ENCODE results near the gene LPP. TPM values are rescaled to one million over a fixed set of nuclear protein-coding genes. Genes with fewer than 3 reads are reported as not detected.

LPP gene
- polyA plus RNA-seq, 3 donors: 14.1 to 23.2 (median 15.3) TPM

DNA sequence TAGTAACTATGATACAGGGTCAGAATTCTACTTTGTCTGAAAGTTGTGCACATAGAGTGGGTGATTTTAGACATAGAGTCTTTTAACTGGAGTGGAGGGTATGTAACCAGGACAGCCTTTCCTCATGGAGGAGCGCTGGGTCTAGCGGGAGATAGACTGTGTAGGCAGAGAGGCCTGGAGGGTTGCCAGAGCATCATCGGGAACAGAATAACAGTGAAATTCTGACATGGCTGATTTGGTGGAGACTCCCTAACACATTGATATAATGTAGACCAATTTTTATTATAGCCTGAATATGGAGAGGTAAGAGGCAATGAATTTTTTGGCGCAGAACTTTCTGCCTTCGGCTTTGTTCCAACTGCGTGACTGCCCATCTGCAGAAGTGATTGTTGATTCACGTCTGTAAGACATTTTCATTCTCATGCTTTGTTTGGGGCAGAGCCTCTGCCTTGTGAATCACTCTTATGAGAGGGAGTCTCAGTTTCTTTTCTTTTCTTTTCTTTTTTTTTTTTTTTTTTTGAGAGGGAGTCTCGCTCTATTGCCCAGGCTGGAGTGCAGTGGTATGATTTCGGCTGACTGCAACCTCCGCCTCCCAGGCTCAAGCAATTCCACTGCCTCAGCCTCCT, 16.0 kb downstream of the LPP start:
- Mint-ChIP-seq H3K36me3 (peaks cover 14 to 22% of the 10 kb centered on the region in 2 donors), H3K4me1 (peaks cover 10% of the 10 kb centered on the region), H3K27me3 (ENCODE audit: low read depth in 3 of 3) (no peaks in the 10 kb centered on the region), H3K9me3 (peaks cover 0 to 2% (median 0%) of the 10 kb centered on the region in 7 donors), H3K27ac (peak overlapping the region in 1 of 7 donors; percentile 14), H3K4me3 (no peak overlapping the region)
- TF ChIP-seq, protein P1, sequence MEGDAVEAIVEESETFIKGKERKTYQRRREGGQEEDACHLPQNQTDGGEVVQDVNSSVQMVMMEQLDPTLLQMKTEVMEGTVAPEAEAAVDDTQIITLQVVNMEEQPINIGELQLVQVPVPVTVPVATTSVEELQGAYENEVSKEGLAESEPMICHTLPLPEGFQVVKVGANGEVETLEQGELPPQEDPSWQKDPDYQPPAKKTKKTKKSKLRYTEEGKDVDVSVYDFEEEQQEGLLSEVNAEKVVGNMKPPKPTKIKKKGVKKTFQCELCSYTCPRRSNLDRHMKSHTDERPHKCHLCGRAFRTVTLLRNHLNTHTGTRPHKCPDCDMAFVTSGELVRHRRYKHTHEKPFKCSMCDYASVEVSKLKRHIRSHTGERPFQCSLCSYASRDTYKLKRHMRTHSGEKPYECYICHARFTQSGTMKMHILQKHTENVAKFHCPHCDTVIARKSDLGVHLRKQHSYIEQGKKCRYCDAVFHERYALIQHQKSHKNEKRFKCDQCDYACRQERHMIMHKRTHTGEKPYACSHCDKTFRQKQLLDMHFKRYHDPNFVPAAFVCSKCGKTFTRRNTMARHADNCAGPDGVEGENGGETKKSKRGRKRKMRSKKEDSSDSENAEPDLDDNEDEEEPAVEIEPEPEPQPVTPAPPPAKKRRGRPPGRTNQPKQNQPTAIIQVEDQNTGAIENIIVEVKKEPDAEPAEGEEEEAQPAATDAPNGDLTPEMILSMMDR (IDR thresholded peaks at IDR 0.05): no peak
- no peak for DNase-seq
- no peaks in the 10 kb centered on the region for H3K27me3 ChIP-seq (ENCODE audit: control insufficient read depth in 2 of 2, insufficient read depth in 2 of 2, low read length in 2 of 2)
- no peaks in the 10 kb centered on the region for H3K36me3 ChIP-seq (replicated peaks in 1 of 2; ENCODE audit: control insufficient read depth in 1 of 2, insufficient read depth in 2 of 2, low read length in 2 of 2)
- H3K4me1 ChIP-seq (ENCODE audit: control insufficient read depth in 1 of 2, insufficient read depth in 2 of 2, low read length in 2 of 2): peaks cover 7 to 8% of the 10 kb centered on the region in 2 donors
- peaks cover 48% of the 10 kb centered on the region for H4K20me1 ChIP-seq (ENCODE audit: insufficient read depth, low read length)
- H2AFZ ChIP-seq (ENCODE audit: insufficient read depth, low read depth, low read length, poor library complexity, severe bottlenecking): no peak overlapping the region
- no peak overlapping the region for H3K4me2 ChIP-seq (replicated peaks; ENCODE audit: extremely low read depth, low read length, poor library complexity, severe bottlenecking)
- no peak overlapping the region for H3K4me3 ChIP-seq (replicated peaks in 1 of 3; ENCODE audit: low read depth in 2 of 3, low read length in 3 of 3)
- H3K9ac ChIP-seq (ENCODE audit: insufficient read depth, low read length, poor library complexity, severe bottlenecking): no peak overlapping the region
- H3K27ac ChIP-seq (ENCODE audit: low read depth in 1 of 2, low read length in 2 of 2): no peak overlapping the region
- no peaks in the 10 kb centered on the region for H3K9me3 ChIP-seq (replicated peaks in 1 of 2; ENCODE audit: control insufficient read depth in 1 of 2, insufficient read depth in 1 of 2, low read length in 2 of 2)
- 100% methylated on average over 3 of the region's 10 CpGs for WGBS (ENCODE audit: insufficient coverage)
- intact Hi-C loops (cut with micrococcal nuclease): no loop called here
- peaks cover 30% of the 10 kb centered on the region for H3K79me2 ChIP-seq (ENCODE audit: insufficient read depth, low read length)

- Histone ChIP-seq H3K4me1 (ENCODE audit: control insufficient read depth in 1 of 2, insufficient read depth in 2 of 2, low read length in 2 of 2) (peaks cover 7 to 12% of the 10 kb centered on the region in 2 donors), H4K20me1 (ENCODE audit: insufficient read depth, low read length) (peaks cover 40% of the 10 kb centered on the region), H3K27me3 (ENCODE audit: control insufficient read depth in 2 of 2, insufficient read depth in 2 of 2, low read length in 2 of 2) (no peaks in the 10 kb centered on the region), H3K79me2 (ENCODE audit: insufficient read depth, low read length) (peaks cover 24% of the 10 kb centered on the region), H3K9me3 (replicated peaks in 1 of 2; ENCODE audit: control insufficient read depth in 1 of 2, insufficient read depth in 1 of 2, low read length in 2 of 2) (no peaks in the 10 kb centered on the region), H3K36me3 (replicated peaks in 1 of 2; ENCODE audit: control insufficient read depth in 1 of 2, insufficient read depth in 2 of 2, low read length in 2 of 2) (no peaks in the 10 kb centered on the region), H3K4me3 (replicated peaks in 1 of 3; ENCODE audit: low read depth in 2 of 3, low read length in 3 of 3) (no peak overlapping the region), H3K27ac (ENCODE audit: low read depth in 1 of 2, low read length in 2 of 2) (no peak overlapping the region), H3K4me2 (replicated peaks; ENCODE audit: extremely low read depth, low read length, poor library complexity, severe bottlenecking) (no peak overlapping the region), H3K9ac (ENCODE audit: insufficient read depth, low read length, poor library complexity, severe bottlenecking) (no peak overlapping the region), H2AFZ (ENCODE audit: insufficient read depth, low read depth, low read length, poor library complexity, severe bottlenecking) (no peak overlapping the region)
- peaks cover 10% of the 10 kb centered on the region for H3K4me1 Mint-ChIP-seq
- TF ChIP-seq, protein P1 (IDR thresholded peaks at IDR 0.05): no peak
- WGBS (ENCODE audit: insufficient coverage): 92% methylated on average over 4 of the region's 8 CpGs
- intact Hi-C loops (cut with micrococcal nuclease): no loop called here
- H3K27me3 Mint-ChIP-seq (ENCODE audit: low read depth in 3 of 3): no peaks in the 10 kb centered on the region
- H3K27ac Mint-ChIP-seq: no peak overlapping the region
- DNase-seq: no peak
- no peak overlapping the region for H3K4me3 Mint-ChIP-seq
- H3K9me3 Mint-ChIP-seq: peaks cover 0 to 2% (median 0%) of the 10 kb centered on the region in 7 donors
- H3K36me3 Mint-ChIP-seq: peaks cover 14 to 26% of the 10 kb centered on the region in 2 donors
Observed at GRCh38 chr3:188170461-188171459, 16.8 kb downstream of the LPP start.

Data from CD14-positive monocyte (primary cell).